NCI-H526 (cell line): Measurements from ENCODE around the gene CT45A8.
"Not testable (repeated sequence)": the region's sequence is repeated elsewhere in the genome, so short reads cannot be mapped to it uniquely, and the experiment has no call there.

Experiments used
- DNase-seq, 2 experiments: peaks; one replicate each; lab custom pipeline; 2025; lab: John Stamatoyannopoulos, UW

CT45A8 gene

DNA sequence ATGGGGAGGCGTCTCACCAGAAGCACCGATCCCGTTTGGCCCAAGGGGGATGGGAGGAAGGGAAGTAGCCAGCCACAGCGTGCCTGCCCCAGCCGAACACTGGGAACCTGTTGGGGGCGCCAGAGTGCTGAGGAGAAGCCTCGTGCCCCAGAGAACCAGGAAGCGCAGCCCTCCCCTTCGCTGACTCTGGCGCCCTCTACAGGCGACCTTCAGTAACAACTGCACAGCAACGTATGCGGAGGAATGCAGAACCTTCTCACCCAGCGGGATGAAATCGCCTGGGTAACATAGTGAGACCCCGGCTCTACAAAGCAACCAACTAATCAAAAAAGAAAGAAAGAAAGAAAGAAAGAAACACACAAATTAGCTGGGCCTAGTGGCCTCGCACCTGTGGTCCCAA is at the start of gene CT45A8:
Gene CT45A8, minus strand, starts transcription at position 101 of the 400 bp plus-strand sequence. CDS start 3,755 bp downstream, outside the sequence.
- not testable (repeated sequence) for DNase-seq

GRCh38 chrX:135893294-135893817 is 39.0 kb upstream of the CT45A8 start, which contains the start of the genes CT45A10 and SAGE1:
TSS of gene CT45A10 (minus strand) at chrX:135893444. CDS start at chrX:135885344, 8,100 bp downstream.
TSS of gene SAGE1 (plus strand) at chrX:135893716. CDS start at chrX:135896243, 2,527 bp downstream.
- no peak for DNase-seq

DNA sequence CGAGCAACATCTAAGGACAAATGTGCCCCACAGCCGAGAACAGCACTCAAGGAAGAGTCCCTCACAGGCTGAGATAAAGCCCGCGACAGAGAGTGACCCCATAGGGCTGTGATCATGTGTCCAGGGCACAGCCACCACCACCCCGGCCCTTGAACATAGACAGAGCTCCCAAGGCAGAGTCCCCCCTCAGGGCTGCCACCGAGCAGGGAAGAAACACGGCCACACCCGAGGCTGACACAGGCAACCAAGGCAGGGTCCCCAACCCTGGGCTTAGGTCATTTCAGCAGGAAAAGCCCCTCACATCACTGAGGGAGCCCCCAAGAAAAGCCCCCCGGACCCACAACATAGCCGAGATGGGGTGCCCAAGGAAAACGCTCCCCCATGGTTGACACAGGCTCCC is 38.4 kb upstream of the CT45A8 start:
- DNase-seq, result no peak

- no peak for DNase-seq
These were observed 35.8 kb upstream of the CT45A8 start for GRCh38 chrX:135890087-135890585.

DNA sequence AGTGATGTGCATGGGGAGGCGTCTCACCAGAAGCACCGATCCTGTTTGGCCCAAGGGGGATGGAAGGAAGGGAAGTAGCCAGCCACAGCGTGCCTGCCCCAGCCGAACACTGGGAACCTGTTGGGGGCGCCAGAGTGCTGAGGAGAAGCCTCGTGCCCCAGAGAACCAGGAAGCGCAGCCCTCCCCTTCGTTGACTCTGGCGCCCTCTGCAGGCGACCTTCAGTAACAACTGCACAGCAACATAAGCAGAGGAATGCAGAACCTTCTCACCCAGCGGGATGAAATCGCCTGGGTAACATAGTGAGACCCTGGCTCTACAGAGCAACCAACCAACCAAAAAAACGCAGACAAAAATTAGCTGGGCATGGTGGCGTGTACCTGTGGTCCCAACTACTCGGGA is 34.6 kb upstream of the CT45A8 start:
- DNase-seq, result peak in 1 of 2 experiments; percentile 40

DNA sequence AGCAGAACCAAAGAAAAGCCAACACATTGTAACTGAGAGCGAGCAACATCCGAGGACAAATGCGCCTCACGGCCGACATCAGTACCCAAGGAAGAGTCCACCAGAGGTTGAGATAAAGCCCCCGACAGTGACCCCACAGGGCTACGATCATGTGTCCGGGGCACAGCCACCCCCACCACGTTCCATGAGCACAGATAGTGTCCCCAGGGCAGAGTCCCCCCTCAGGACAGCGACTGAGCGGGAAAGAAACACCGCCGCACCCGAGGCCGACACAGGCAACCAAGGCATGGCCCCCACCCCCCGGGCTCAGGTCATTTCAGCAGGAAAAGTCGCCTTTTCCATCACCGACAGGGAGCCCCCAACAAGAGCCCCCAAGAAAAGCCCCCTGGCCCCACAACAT is 33.9 kb upstream of the CT45A8 start:
- DNase-seq, result not testable (repeated sequence)

DNA sequence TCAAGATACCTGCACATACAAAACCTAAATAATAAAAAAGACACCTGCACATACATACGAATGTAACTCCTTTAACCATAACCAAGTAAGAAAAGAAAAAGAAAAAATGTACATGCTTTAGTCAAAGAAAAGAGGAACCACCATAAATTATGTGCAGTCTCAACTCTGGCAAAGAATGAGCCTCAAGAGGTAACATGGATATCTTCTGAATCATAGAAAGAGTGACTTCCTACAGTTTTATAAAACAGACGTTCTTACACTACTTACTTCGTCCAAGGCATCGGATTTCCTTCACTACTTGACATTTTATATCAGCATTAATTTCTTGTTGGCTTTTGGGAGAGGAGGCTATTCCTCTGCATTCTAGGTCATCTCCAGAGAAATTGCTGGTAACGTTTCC is 28.4 kb upstream of the CT45A8 start:
- not testable (repeated sequence) for DNase-seq

DNA sequence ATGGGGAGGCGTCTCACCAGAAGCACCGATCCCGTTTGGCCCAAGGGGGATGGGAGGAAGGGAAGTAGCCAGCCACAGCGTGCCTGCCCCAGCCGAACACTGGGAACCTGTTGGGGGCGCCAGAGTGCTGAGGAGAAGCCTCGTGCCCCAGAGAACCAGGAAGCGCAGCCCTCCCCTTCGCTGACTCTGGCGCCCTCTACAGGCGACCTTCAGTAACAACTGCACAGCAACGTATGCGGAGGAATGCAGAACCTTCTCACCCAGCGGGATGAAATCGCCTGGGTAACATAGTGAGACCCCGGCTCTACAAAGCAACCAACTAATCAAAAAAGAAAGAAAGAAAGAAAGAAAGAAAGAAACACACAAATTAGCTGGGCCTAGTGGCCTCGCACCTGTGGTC is 17.4 kb upstream of the CT45A8 start, which contains the start of gene CT45A9:
Gene CT45A9, minus strand, starts transcription at position 101 of the 400 bp plus-strand sequence. CDS start 3,751 bp downstream, outside the sequence.
- not testable (repeated sequence) for DNase-seq

GRCh38 chrX:135837180-135837579 is 17.2 kb downstream of the CT45A8 start, which contains the start of gene CT45A7:
TSS of gene CT45A7 (minus strand) at chrX:135837280. CDS start at chrX:135833533, 3,747 bp downstream.
- not testable (repeated sequence) for DNase-seq

DNA sequence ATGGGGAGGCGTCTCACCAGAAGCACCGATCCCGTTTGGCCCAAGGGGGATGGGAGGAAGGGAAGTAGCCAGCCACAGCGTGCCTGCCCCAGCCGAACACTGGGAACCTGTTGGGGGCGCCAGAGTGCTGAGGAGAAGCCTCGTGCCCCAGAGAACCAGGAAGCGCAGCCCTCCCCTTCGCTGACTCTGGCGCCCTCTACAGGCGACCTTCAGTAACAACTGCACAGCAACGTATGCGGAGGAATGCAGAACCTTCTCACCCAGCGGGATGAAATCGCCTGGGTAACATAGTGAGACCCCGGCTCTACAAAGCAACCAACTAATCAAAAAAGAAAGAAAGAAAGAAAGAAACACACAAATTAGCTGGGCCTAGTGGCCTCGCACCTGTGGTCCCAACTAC is 34.4 kb downstream of the CT45A8 start, which contains the start of gene CT45A2:
Gene CT45A2, minus strand, starts transcription at position 101 of the 400 bp plus-strand sequence. CDS start 3,747 bp downstream, outside the sequence.
- DNase-seq, result not testable (repeated sequence)

GRCh38 chrX:135802687-135803086 is 51.7 kb downstream of the CT45A8 start, which contains the start of gene CT45A6:
TSS of gene CT45A6 (minus strand) at chrX:135802787. CDS start at chrX:135798993, 3,794 bp downstream.
- not testable (repeated sequence) for DNase-seq
